Measurements from ENCODE around the gene CADM1.

DNA sequence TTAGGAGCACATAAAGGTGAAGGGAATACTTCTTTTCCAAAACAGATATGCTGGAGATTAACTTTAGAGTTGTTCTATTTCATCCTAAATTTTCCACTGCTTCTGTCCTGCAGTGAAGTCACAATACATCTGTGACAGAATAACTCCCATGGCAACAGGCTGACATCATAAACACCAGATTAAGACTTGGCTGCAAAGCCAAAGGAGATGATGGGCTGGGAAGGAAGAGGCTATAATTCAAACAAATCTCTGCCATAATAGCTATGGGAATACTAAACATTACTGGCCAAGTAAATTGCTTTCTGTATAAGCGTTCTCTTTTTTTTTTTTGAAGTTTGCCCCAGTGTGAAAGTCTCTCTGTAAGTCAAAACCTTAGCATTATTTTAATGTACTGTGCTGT is 107.7 kb downstream of the CADM1 start:
- TF ChIP-seq POLR2A (IDR thresholded peaks at IDR 0.05; ENCODE audit: low read depth) (no peak), POLR2AphosphoS5 (IDR thresholded peaks at IDR 0.05) (no peak), CTCF (IDR thresholded peaks at IDR 0.05) (no peak)

Data from esophagus muscularis mucosa (tissue), 3 donors.